Endodermal cell (in vitro differentiated cells): Measurements from ENCODE around the gene XKRX. TPM values are rescaled to one million over a fixed set of nuclear protein-coding genes. Genes with fewer than 3 reads are reported as not detected.

Source experiments
- DNase-seq: peaks from one replicate; pipeline ENCODE4 v3.0.0-alpha.2; 2017
- H3K27ac ChIP-seq: 2 replicates; pipeline ENCODE4 v1.5.1; 2013; ENCODE audit warnings: mild to moderate bottlenecking, low read depth, low read length, moderate library complexity
- H3K27me3 ChIP-seq: 2 replicates; pipeline ENCODE4 v1.6.1; 2013; ENCODE audit warnings: mild to moderate bottlenecking, low read length, moderate library complexity; ENCODE audit not compliant: insufficient read depth, control insufficient read depth, poor library complexity, severe bottlenecking
- H3K36me3 ChIP-seq: 2 replicates; pipeline ENCODE4 v1.7.0; 2013; ENCODE audit warnings: mild to moderate bottlenecking, low read length, moderate library complexity; ENCODE audit not compliant: control insufficient read depth, insufficient read depth
- H3K4me1 ChIP-seq: one replicate; pipeline ENCODE4 v1.7.0; 2013; ENCODE audit warnings: low read length; ENCODE audit not compliant: control insufficient read depth, insufficient read depth
- H3K4me3 ChIP-seq: 2 replicates; pipeline ENCODE4 v1.5.1; 2013; ENCODE audit warnings: mild to moderate bottlenecking, low read length, moderate library complexity
- H3K9ac ChIP-seq: 2 replicates; pipeline ENCODE4 v1.6.1; 2013; ENCODE audit warnings: mild to moderate bottlenecking, low read length, moderate library complexity; ENCODE audit not compliant: poor library complexity, severe bottlenecking; ENCODE audit errors: extremely low read depth
- H3K9me3 ChIP-seq: 2 replicates; pipeline ENCODE4 v1.6.1; 2013; ENCODE audit warnings: mild to moderate bottlenecking, low read length, moderate library complexity; ENCODE audit not compliant: control insufficient read depth
- H3K27ac Mint-ChIP-seq: 2 replicates; pipeline ENCODE4 v1.8.0; 2020; ENCODE audit warnings: mixed read lengths
- H3K27me3 Mint-ChIP-seq: 2 replicates; pipeline ENCODE4 v1.8.0; 2021; ENCODE audit warnings: mild to moderate bottlenecking, mixed read lengths; ENCODE audit not compliant: insufficient read depth
- H3K36me3 Mint-ChIP-seq: 2 replicates; pipeline ENCODE4 v1.8.0; 2020; ENCODE audit warnings: low read depth, mixed read lengths
- H3K4me1 Mint-ChIP-seq: 2 replicates; pipeline ENCODE4 v1.8.0; 2020; ENCODE audit warnings: mixed read lengths
- H3K4me3 Mint-ChIP-seq: 2 replicates; pipeline ENCODE4 v1.8.0; 2020; ENCODE audit warnings: mild to moderate bottlenecking, moderate library complexity, mixed read lengths
- H3K9me3 Mint-ChIP-seq: 2 replicates; pipeline ENCODE4 v1.8.0; 2020; ENCODE audit warnings: mild to moderate bottlenecking, mixed read lengths
- CTCF ChIP-seq: fragments of 200-600 bp; sonication (generic); conservative IDR thresholded peaks from 2 replicates; pipeline ENCODE4 v1.5.0; 2021; ENCODE audit warnings: antibody characterized with exemption, mild to moderate bottlenecking
- WGBS, 2 experiments: methylation state at CpG; one replicate each; pipeline versions ENCODE4 v1.1.5 to v1.1.7; 2013; ENCODE audit warnings: missing lambda C conversion rate in 2 of 2, mixed read lengths in 1 of 2; ENCODE audit not compliant: insufficient coverage in 1 of 2, insufficient read length in 1 of 2; 5-methylcytosine and 5-hydroxymethylcytosine counted together
- total RNA-seq, 2 donors: library from RNA; stranded (reverse); fragmentation: NEBNext Ultra II Directional in 1 of 2; extraction: Animal tissue kit (Norgen Biotek cat#: 25700) in 1 of 2; gene quantifications; 2 replicates in 1 of 2; 3 replicates in 1 of 2; pipeline ENCODE4 v1.2.1, GENCODE V29; 2021

XKRX gene
- total RNA-seq, 2 donors from 2014 or later = 0.84 to 0.99 TPM

- Mint-ChIP-seq H3K4me3 (no peak overlapping the region), H3K27ac (no peak overlapping the region), H3K4me1 (peaks cover 1% of the 10 kb centered on the region), H3K27me3 (no peaks in the 10 kb centered on the region), H3K9me3 (peaks cover 37% of the 10 kb centered on the region), H3K36me3 (no peaks in the 10 kb centered on the region)
- Histone ChIP-seq H3K9ac (no peak overlapping the region), H3K27me3 (no peaks in the 10 kb centered on the region), H3K27ac (no peak overlapping the region), H3K36me3 (no peaks in the 10 kb centered on the region), H3K4me3 (no peak overlapping the region), H3K9me3 (no peaks in the 10 kb centered on the region), H3K4me1 (no peaks in the 10 kb centered on the region)
- DNase-seq = no peak
- WGBS, 2 experiments = 76 to 89% methylated on average over 2 of the region's 5 CpGs
- no peak for TF ChIP-seq CTCF
These were observed 58.2 kb downstream of the XKRX start for GRCh38 chrX:100870527-100870926.

- Mint-ChIP-seq H3K27me3 (no peaks in the 10 kb centered on the region), H3K9me3 (peaks cover 31% of the 10 kb centered on the region), H3K36me3 (no peaks in the 10 kb centered on the region), H3K4me1 (peaks cover 1% of the 10 kb centered on the region), H3K4me3 (no peak overlapping the region), H3K27ac (no peak overlapping the region)
- no peak overlapping the region for H3K9ac ChIP-seq
- no peak overlapping the region for H3K4me3 ChIP-seq
- no peaks in the 10 kb centered on the region for H3K27me3 ChIP-seq
- no peak for TF ChIP-seq CTCF
- no peak for DNase-seq
- no peaks in the 10 kb centered on the region for H3K4me1 ChIP-seq
- WGBS, 2 experiments = 85% methylated on average over 2 of the region's 2 CpGs; no CpG with 5 or more reads in 1 of the 2 experiments
- H3K9me3 ChIP-seq = no peaks in the 10 kb centered on the region
- no peaks in the 10 kb centered on the region for H3K36me3 ChIP-seq
- no peak overlapping the region for H3K27ac ChIP-seq
These were observed 60.4 kb downstream of the XKRX start for GRCh38 chrX:100868273-100868672.

GRCh38 chrX:100864657-100865391 lies 63.9 kb downstream of the XKRX start:
- Mint-ChIP-seq H3K27ac (no peak overlapping the region), H3K27me3 (no peaks in the 10 kb centered on the region), H3K36me3 (no peaks in the 10 kb centered on the region), H3K9me3 (peaks cover 28% of the 10 kb centered on the region), H3K4me1 (no peaks in the 10 kb centered on the region), H3K4me3 (no peak overlapping the region)
- no peak overlapping the region for H3K9ac ChIP-seq
- no peak for TF ChIP-seq CTCF
- DNase-seq = no peak
- no peaks in the 10 kb centered on the region for H3K4me1 ChIP-seq
- no peaks in the 10 kb centered on the region for H3K36me3 ChIP-seq
- no peaks in the 10 kb centered on the region for H3K9me3 ChIP-seq
- no peaks in the 10 kb centered on the region for H3K27me3 ChIP-seq
- WGBS, 2 experiments = 75 to 93% methylated on average over 1 to 2 of the region's 2 CpGs
- H3K27ac ChIP-seq = no peak overlapping the region
- H3K4me3 ChIP-seq = no peak overlapping the region

Other genes starting within 250 kb of the XKRX start
- gene SYTL4, start 196.8 kb downstream of the XKRX start, total RNA-seq = under 1 TPM in 1 of 2 donors, not detected in 1; 0.24 TPM
- gene CSTF2, start 108.5 kb downstream of the XKRX start, total RNA-seq = 10 to 100 TPM; 27.4 to 28.3 TPM
- not detected for gene NOX1, start 54.6 kb downstream of the XKRX start, total RNA-seq
- not detected for gene ARL13A, start 40.8 kb upstream of the XKRX start, total RNA-seq
- gene TRMT2B, start 123.2 kb upstream of the XKRX start, total RNA-seq = 10 to 100 TPM; 14.1 to 19.8 TPM
- gene TMEM35A, start 150.0 kb upstream of the XKRX start, total RNA-seq = under 1 TPM; 0.75 to 0.80 TPM
- 10 to 100 TPM; 24.5 to 36.9 TPM for gene CENPI, start 169.3 kb upstream of the XKRX start, total RNA-seq